ENCODE measurements around the gene GULP1. TPM values are rescaled to one million over a fixed set of nuclear protein-coding genes. Genes with fewer than 3 reads are reported as not detected.

The GULP1 gene
- total RNA-seq, 4 donors from 2014 or later: 13.4 to 20.0 (median 17.3) TPM

DNA sequence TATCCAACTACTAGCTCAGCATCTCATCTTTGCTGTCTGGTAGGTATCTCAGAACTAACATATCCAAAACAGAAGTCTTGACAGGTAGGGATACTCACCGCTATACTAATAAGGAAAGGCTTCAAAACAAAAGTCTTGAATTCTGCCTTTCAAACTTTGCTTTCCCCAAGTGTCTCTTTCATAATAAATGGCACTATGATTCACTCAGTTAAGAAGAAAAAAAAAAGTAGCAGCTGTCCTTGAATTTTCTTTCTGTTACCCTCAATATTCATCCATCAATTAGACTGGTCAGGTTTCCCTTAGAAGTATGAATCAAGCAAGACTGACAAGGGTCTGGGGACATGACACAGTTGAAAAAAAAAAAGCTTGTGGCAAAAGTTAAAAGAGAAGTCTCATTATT is 175.1 kb downstream of the GULP1 start:
- TF ChIP-seq POLR2A (IDR thresholded peaks at IDR 0.05): no peak
- no peak for DNase-seq (ENCODE audit: low spot score in 2 of 2)
- intact Hi-C loops (cut with DNase I; ENCODE audit: low total_unique reads): no loop called here
- no peak overlapping the region for H3K4me3 ChIP-seq (ENCODE audit: low read depth, poor library complexity, severe bottlenecking)
- 93 to 97% methylated on average over 1 of the region's 1 CpG for WGBS, 2 donors

DNA sequence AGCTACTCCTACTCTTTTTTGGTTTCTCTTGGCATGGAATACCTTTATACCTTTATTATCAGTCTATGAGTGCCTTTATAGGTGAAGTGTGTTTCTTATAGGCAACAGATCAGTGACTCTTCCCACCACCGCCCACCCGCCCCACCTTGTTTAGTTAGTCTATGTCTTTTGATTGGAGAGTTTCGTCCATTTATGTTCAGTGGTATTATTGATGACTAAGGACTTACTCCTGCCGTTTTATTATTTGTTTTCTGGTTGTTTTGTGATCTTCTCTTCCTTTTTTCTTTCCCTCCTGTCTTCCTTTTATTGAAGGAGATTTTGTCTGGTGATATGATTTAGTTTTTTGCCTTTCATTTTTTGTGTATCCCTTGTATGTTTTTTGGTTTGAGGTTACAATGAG is 179.5 kb downstream of the GULP1 start:
- 90 to 96% methylated on average over 4 of the region's 4 CpGs for WGBS, 2 donors
- TF ChIP-seq, protein P1, sequence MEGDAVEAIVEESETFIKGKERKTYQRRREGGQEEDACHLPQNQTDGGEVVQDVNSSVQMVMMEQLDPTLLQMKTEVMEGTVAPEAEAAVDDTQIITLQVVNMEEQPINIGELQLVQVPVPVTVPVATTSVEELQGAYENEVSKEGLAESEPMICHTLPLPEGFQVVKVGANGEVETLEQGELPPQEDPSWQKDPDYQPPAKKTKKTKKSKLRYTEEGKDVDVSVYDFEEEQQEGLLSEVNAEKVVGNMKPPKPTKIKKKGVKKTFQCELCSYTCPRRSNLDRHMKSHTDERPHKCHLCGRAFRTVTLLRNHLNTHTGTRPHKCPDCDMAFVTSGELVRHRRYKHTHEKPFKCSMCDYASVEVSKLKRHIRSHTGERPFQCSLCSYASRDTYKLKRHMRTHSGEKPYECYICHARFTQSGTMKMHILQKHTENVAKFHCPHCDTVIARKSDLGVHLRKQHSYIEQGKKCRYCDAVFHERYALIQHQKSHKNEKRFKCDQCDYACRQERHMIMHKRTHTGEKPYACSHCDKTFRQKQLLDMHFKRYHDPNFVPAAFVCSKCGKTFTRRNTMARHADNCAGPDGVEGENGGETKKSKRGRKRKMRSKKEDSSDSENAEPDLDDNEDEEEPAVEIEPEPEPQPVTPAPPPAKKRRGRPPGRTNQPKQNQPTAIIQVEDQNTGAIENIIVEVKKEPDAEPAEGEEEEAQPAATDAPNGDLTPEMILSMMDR (IDR thresholded peaks at IDR 0.05): no peak
- no peak for TF ChIP-seq POLR2A (IDR thresholded peaks at IDR 0.05)
- intact Hi-C loops (cut with DNase I; ENCODE audit: low total_unique reads): no loop called here
- H3K4me3 ChIP-seq (ENCODE audit: low read depth, poor library complexity, severe bottlenecking): no peak overlapping the region
- no peak for DNase-seq (ENCODE audit: low spot score in 2 of 2)

DNA sequence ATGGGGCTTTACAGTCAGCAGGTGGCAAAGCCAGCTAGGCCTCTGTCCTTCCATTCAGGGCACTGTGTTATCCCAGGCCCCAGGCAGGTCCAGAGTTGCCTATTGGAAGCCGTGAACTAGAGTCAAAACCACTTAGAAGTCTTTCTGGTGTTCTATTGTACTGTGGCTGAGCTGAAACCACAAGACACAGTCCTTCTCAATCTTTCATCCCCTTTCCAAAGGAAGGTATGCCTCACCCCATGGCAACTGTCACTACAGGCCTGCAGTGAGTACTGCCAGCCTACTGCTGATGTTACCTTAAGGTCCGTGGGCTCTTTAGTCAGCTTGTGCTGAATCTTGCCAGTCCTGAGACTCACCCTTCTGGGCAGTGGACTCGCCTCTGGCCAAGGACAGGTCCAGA is 181.6 kb downstream of the GULP1 start:
- no peak overlapping the region for H3K4me3 ChIP-seq (ENCODE audit: low read depth, poor library complexity, severe bottlenecking)
- 84 to 89% methylated on average over 3 of the region's 3 CpGs for WGBS, 2 donors
- intact Hi-C loops (cut with DNase I; ENCODE audit: low total_unique reads): no loop called here
- DNase-seq (ENCODE audit: low spot score in 2 of 2): no peak
- no peak for TF ChIP-seq POLR2A (IDR thresholded peaks at IDR 0.05)
- TF ChIP-seq, protein P1 (IDR thresholded peaks at IDR 0.05): no peak

DNA sequence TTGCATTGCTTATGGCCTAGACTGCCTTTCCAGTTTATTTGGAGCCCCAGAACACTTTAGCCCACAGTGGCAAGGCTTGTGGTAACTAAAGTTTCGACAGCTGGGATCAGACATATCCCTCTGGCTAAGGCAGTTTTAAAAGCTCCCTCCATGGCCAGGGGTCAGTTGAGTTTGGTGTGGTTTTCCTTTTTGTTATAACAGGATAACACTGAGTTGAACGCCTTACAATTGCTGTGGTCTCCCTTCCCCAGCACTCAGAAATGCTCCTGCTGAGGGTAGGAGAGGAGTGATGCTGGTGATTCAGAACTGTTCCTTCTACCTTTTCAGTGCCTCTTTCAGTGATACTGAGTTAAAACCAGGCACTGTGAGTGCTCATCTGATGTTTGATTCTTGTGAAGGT is 182.6 kb downstream of the GULP1 start:
- 88 to 97% methylated on average over 2 of the region's 2 CpGs for WGBS, 2 donors
- no peak overlapping the region for H3K4me3 ChIP-seq (ENCODE audit: low read depth, poor library complexity, severe bottlenecking)
- intact Hi-C loops (cut with DNase I; ENCODE audit: low total_unique reads): no loop called here
- no peak for TF ChIP-seq POLR2A (IDR thresholded peaks at IDR 0.05)
- TF ChIP-seq, protein P1 (IDR thresholded peaks at IDR 0.05): no peak
- DNase-seq (ENCODE audit: low spot score in 2 of 2): no peak

DNA sequence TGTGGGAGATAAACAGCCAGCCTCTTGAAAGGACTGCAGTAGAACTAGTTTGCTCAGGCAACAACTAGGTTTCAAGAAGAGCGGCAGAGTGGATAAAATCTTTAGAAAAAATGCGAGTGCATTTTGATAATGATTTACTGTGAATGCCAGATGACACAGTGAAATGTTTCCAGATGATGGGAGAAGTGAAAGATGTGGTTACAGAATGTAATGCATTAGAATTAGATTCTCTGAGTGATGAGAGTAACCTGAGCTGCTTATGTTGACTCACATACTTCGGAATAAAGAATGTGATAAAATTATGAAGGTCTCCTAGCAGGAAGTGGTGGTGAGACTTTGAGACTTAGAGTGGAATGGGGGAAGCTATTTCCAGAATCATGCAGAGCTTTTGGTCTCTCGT is 184.3 kb downstream of the GULP1 start:
- TF ChIP-seq POLR2A (IDR thresholded peaks at IDR 0.05): no peak
- TF ChIP-seq, protein P1 (IDR thresholded peaks at IDR 0.05): no peak
- H3K4me3 ChIP-seq (ENCODE audit: low read depth, poor library complexity, severe bottlenecking): no peak overlapping the region
- no peak for DNase-seq (ENCODE audit: low spot score in 2 of 2)
- 49 to 50% methylated on average over 4 of the region's 4 CpGs for WGBS, 2 donors
- intact Hi-C loops (cut with DNase I; ENCODE audit: low total_unique reads): no loop called here

DNA sequence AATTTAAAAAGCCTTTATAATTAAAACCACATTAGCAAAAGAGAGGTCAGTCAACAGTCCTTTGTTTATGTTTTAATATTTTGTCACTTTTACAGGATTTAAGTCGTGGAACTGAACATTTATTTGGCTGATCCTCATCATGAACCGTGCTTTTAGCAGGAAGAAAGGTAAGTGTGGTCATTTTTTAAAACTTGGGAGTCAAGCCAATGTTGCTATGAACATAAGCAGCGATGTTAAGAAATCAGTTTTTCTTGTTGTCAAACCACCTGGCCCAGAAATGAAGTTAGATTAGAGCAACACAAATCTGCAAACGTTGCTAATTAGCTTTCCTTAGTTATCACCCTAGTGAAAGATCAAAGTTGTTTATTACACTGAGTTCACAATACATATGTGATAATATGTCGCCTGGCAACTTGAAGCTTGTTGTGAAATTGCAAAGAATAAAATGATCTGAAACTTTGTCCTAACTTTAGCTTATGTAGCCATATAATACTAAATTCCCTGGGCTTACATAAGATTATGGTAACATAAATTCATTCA is 186.0 kb downstream of the GULP1 start:
- no peak for DNase-seq (ENCODE audit: low spot score in 2 of 2)
- WGBS, 2 donors: 61 to 66% methylated on average over 5 of the region's 5 CpGs
- no peak for TF ChIP-seq POLR2A (IDR thresholded peaks at IDR 0.05)
- H3K4me3 ChIP-seq (ENCODE audit: low read depth, poor library complexity, severe bottlenecking): no peak overlapping the region
- intact Hi-C loops (cut with DNase I; ENCODE audit: low total_unique reads): no loop called here

DNA sequence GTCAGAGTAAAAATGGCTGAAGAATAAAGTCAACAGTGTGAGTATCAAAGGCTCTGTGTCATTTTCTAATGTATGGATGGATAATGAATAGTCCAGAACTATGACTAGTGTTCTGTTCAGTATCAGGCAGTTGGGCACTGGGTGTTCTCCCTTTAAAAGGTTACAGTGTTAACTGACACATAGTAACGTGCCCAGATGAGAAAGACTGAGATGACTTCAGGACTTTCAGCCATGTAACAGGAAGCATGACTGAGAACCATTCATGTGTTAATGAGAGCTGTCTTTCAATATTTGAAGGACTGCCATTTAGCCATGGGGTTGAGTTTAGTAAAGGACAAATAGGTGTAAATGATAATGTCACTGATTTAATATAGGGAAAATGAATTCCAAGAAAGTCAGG is 187.1 kb downstream of the GULP1 start:
- whole genome bisulfite sequencing, 2 donors: 29 to 31% methylated on average over 1 of the region's 1 CpG
- intact Hi-C loops (cut with DNase I; ENCODE audit: low total_unique reads): no loop called here

More for the DNA sequence above, 187.1 kb downstream of the GULP1 start:
- no peak for DNase-seq (ENCODE audit: low spot score in 2 of 2)
- TF ChIP-seq, protein P1 (IDR thresholded peaks at IDR 0.05): no peak
- no peak for TF ChIP-seq POLR2A (IDR thresholded peaks at IDR 0.05)
- no peak overlapping the region for H3K4me3 ChIP-seq (ENCODE audit: low read depth, poor library complexity, severe bottlenecking)
